Thoracic aorta (tissue), 2 donors: ENCODE measurements around the gene NXPE3. TPM values are rescaled to one million over a fixed set of nuclear protein-coding genes. Genes with fewer than 3 reads are reported as not detected.

Experiments
- ATAC-seq: fragments of 150-250 bp; one replicate; pipeline ENCODE4 v1.8.0; 2017; ENCODE audit warnings: low read depth; ENCODE audit not compliant: insufficient number of reproducible peaks, low FRiP score
- DNase-seq: peaks from one replicate; pipeline ENCODE4 v3.0.0-alpha.2; 2020; ENCODE audit warnings: low spot score
- H3K27ac ChIP-seq, 2 donors: fragments of 200-600 bp; sonication (generic); 1 replicate in 1 of 2; 2 replicates in 1 of 2; pipeline ENCODE4 v1.5.1; 2016; ENCODE audit warnings: mild to moderate bottlenecking in 2 of 2, moderate library complexity in 2 of 2
- H3K27me3 ChIP-seq: fragments of 200-600 bp; sonication (generic); replicated peaks from 2 replicates; pipeline ENCODE4 v1.6.0; 2016; ENCODE audit warnings: mild to moderate bottlenecking; ENCODE audit not compliant: insufficient read depth
- H3K36me3 ChIP-seq: fragments of 200-600 bp; sonication (generic); one replicate; pipeline ENCODE4 v1.5.1; 2016
- H3K4me1 ChIP-seq, 2 donors: fragments of 200-600 bp; sonication (generic); 1 replicate in 1 of 2; 2 replicates in 1 of 2; pipeline versions ENCODE4 v1.5.1 to v1.6.0; 2016; ENCODE audit warnings: low read depth in 2 of 2, mild to moderate bottlenecking in 1 of 2; ENCODE audit not compliant: control insufficient read depth in 1 of 2
- H3K4me3 ChIP-seq: fragments of 200-600 bp; sonication (generic); 2 replicates; pipeline ENCODE4 v1.5.1; 2016; ENCODE audit warnings: mild to moderate bottlenecking
- H3K9me3 ChIP-seq: fragments of 200-600 bp; sonication (generic); 2 replicates; pipeline ENCODE4 v1.5.1; 2016
- CTCF ChIP-seq: fragments of 200-600 bp; sonication (generic); IDR thresholded peaks from one replicate; pipeline ENCODE4 v1.5.1; 2019; ENCODE audit warnings: antibody characterized with exemption
- total RNA-seq, 2 donors: library from RNA; depleted of rRNA; stranded (reverse); fragments of >200 nt; gene quantifications; one replicate each; pipeline versions ENCODE4 v1.1.0 to v1.2.3, GENCODE V29; 2016

NXPE3 gene
- total RNA-seq, 2 donors from 2014 or later = 15.7 to 30.7 TPM

DNA sequence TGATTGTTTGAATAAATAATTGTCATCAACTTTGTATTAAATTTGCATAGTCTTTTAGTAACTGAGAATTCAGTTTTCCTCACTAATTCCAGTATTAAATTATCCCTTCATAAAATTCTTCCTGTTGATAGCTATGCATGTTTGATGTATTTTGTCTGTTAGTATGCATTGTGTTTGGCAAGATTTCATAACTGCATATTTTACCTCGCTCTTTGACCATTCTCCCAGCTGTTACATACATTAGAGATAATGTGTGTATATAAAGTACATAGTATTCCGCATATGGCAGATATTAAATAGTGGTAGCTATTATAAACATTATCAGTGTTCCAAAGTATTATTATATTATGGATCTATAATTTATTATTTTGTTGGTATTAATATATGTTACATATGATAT is 59.7 kb downstream of the NXPE3 start:
- no peak for ATAC-seq
- Histone ChIP-seq H3K9me3 (no peaks in the 10 kb centered on the region), H3K4me1 (peaks cover 7 to 9% of the 10 kb centered on the region in 2 donors), H3K27ac (no peak overlapping the region), H3K27me3 (no peaks in the 10 kb centered on the region), H3K4me3 (no peak overlapping the region), H3K36me3 (no peaks in the 10 kb centered on the region)
- DNase-seq = no peak
- TF ChIP-seq CTCF = no peak

DNA sequence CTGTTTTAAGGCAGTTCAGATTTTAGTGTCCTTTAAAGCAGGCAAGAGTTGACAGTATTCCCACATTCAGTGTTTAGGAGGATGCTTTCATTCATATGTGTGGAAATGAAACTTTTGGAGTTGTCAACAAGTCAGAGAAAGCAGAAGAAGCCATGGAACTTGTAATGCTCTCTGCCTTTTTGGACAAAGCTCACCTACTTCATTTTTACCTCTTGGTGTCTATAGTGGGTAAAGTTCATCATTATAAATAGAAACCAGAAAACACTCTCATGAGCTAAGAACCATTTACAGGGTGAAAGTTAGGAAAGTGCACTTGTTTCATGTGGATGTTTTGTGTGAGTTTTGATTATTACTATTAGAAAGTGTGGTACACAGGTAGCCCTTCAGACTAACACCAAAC is 61.1 kb downstream of the NXPE3 start:
- no peak for TF ChIP-seq CTCF
- DNase-seq = no peak
- Histone ChIP-seq H3K27ac (no peak overlapping the region), H3K4me1 (peaks cover 7 to 9% of the 10 kb centered on the region in 2 donors), H3K9me3 (no peaks in the 10 kb centered on the region), H3K27me3 (no peaks in the 10 kb centered on the region), H3K4me3 (no peak overlapping the region), H3K36me3 (no peaks in the 10 kb centered on the region)
- ATAC-seq = no peak

- Histone ChIP-seq H3K27ac (no peak overlapping the region), H3K36me3 (no peaks in the 10 kb centered on the region), H3K4me3 (no peak overlapping the region), H3K27me3 (no peaks in the 10 kb centered on the region), H3K4me1 (peaks cover 0 to 3% of the 10 kb centered on the region in 2 donors), H3K9me3 (no peaks in the 10 kb centered on the region)
- ATAC-seq (no peak), DNase-seq (no peak)
- no peak for TF ChIP-seq CTCF
Measured at GRCh38 chr3:101842245-101842934, 63.4 kb downstream of the NXPE3 start.

- no peak overlapping the region for H3K27ac ChIP-seq
- H3K4me3 ChIP-seq = no peak overlapping the region
Measured at GRCh38 chr3:101842935-101843330, 63.9 kb downstream of the NXPE3 start.

DNA sequence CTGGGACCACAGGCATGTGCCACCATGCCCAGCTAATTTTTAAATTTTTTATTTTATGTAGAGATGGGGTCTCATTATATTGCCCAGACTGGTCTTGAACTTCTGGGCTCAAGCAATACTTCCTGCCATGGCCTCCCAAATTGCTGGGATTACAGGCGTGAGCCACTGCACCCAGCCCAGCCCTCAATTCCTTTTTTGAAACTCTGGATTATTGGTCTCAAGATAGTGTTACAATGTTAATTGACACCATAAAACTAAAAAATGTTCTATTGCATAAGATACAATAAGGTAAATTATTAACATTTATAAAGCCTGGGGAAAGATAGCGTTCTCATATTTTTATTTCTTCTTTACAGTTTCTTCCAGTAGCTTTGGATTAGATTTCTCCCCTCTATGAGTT is 66.4 kb downstream of the NXPE3 start:
- no peak for TF ChIP-seq CTCF
- no peak for ATAC-seq
- Histone ChIP-seq H3K27ac (no peak overlapping the region), H3K36me3 (no peaks in the 10 kb centered on the region), H3K27me3 (no peaks in the 10 kb centered on the region), H3K4me1 (peaks cover 6 to 10% of the 10 kb centered on the region in 2 donors), H3K4me3 (no peak overlapping the region), H3K9me3 (no peaks in the 10 kb centered on the region)
- DNase-seq = no peak

More at GRCh38 chr3:101842935-101843330, 63.9 kb downstream of the NXPE3 start:
- no peak for DNase-seq
- no peaks in the 10 kb centered on the region for H3K9me3 ChIP-seq
- no peaks in the 10 kb centered on the region for H3K36me3 ChIP-seq
- no peaks in the 10 kb centered on the region for H3K27me3 ChIP-seq
- no peak for TF ChIP-seq CTCF
- H3K4me1 ChIP-seq = peaks cover under 1 to 3% of the 10 kb centered on the region in 2 donors
- ATAC-seq = no peak
